CD1c-positive myeloid dendritic cell (primary cell): ENCODE data around the gene GLTP.
"Not testable (repeated sequence)": the region's sequence is repeated elsewhere in the genome, so short reads cannot be mapped to it uniquely, and the experiment has no call there.

Source experiments
- DNase-seq: peaks from one replicate; pipeline ENCODE4 v3.0.0-alpha.2; 2016; ENCODE audit errors: extremely low spot score

Gene GLTP

GRCh38 chr12:109878247-109878625, 2.1 kb downstream of the GLTP start:
- DNase-seq = no peak

GRCh38 chr12:109877504-109878246, 2.7 kb downstream of the GLTP start:
- no peak for DNase-seq

GRCh38 chr12:109876406-109876805, 3.9 kb downstream of the GLTP start:
- DNase-seq = no peak

GRCh38 chr12:109875572-109876131, 4.7 kb downstream of the GLTP start:
- no peak for DNase-seq

- DNase-seq = no peak
Measured at GRCh38 chr12:109873653-109874052, 6.7 kb downstream of the GLTP start.

GRCh38 chr12:109871668-109872314, 8.6 kb downstream of the GLTP start:
- DNase-seq = no peak

GRCh38 chr12:109870648-109871047, 9.7 kb downstream of the GLTP start:
- DNase-seq = peak; percentile 47

GRCh38 chr12:109868182-109869051, 11.9 kb downstream of the GLTP start:
- DNase-seq = no peak

- no peak for DNase-seq
Measured at GRCh38 chr12:109864916-109865315, 15.4 kb downstream of the GLTP start.

- peak; percentile 43 for DNase-seq
Measured at GRCh38 chr12:109863847-109864712, 16.3 kb downstream of the GLTP start.

- DNase-seq = not testable (repeated sequence)
Measured at GRCh38 chr12:109862491-109862890, 17.9 kb downstream of the GLTP start.

GRCh38 chr12:109861689-109862314, 18.5 kb downstream of the GLTP start:
- DNase-seq = no peak

GRCh38 chr12:109860977-109861376, 19.4 kb downstream of the GLTP start:
- DNase-seq = no peak

- DNase-seq = no peak
Measured at GRCh38 chr12:109858764-109859163, 21.6 kb downstream of the GLTP start.

- DNase-seq = no peak
Measured at GRCh38 chr12:109857715-109858114, 22.6 kb downstream of the GLTP start.

- DNase-seq = no peak
Measured at GRCh38 chr12:109855377-109855776, 25.0 kb downstream of the GLTP start.

- DNase-seq = peak; percentile 47
Measured at GRCh38 chr12:109850518-109850917, 29.8 kb downstream of the GLTP start.

GRCh38 chr12:109847142-109847735, 33.1 kb downstream of the GLTP start:
- peak; percentile 74 for DNase-seq

GRCh38 chr12:109845824-109846205, 34.5 kb downstream of the GLTP start:
- DNase-seq = no peak
